RKO (cell line): ENCODE measurements around the gene ACSM6.
"Not testable (repeated sequence)": the region's sequence is repeated elsewhere in the genome, so short reads cannot be mapped to it uniquely, and the experiment has no call there.

ENCODE experiments used
- DNase-seq: peaks from one replicate; pipeline ENCODE4 v3.0.0-alpha.2; 2016; ENCODE audit warnings: low spot score

The ACSM6 gene, protein sequence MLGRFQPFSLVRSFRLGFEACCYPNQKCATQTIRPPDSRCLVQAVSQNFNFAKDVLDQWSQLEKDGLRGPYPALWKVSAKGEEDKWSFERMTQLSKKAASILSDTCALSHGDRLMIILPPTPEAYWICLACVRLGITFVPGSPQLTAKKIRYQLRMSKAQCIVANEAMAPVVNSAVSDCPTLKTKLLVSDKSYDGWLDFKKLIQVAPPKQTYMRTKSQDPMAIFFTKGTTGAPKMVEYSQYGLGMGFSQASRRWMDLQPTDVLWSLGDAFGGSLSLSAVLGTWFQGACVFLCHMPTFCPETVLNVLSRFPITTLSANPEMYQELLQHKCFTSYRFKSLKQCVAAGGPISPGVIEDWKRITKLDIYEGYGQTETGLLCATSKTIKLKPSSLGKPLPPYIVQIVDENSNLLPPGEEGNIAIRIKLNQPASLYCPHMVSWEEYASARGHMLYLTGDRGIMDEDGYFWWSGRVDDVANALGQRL

DNA sequence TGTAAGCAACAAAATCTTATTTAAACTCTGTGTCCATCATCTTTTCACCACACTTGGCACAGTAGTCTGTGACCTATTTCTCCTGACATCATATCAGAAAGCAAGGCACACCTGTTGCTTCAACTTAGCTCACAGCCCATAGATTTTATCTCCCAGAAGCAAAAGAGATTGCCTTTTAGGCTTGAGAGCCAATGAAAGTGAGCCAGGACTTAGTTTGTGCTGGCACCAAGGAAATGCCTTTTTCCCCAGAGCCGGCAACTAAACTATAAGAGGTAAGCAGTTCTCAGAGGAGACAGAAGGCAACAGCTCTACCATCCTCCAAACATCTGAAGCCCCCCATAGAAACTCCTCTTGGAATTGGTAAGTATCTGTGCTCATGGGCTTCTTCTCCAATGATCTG is at the start of gene ACSM6:
Gene ACSM6, plus strand, starts transcription at position 295 of the 400 bp plus-strand sequence. CDS start 248 bp downstream, outside the sequence.
- DNase-seq, result no peak

DNA sequence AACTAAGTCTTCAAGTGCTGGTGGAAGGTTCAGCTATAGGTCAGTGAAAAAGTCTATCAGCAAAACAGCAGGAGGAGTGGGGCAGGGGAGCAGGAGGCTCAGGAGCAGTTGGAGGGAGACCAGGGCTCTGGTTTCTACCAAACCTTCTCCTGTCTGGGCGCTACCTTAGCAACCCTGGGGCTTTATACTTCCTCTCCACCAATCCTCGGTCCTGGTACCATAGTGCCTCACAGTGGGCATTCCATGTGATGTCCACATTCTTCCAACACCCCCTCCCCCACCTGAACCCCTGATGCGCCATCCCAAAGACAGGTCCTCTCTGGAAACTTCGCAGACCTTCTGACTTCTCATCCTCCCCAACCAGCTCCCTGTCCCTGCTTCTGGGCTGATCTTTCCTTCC is 25.3 kb upstream of the ACSM6 start:
- no peak for DNase-seq

DNA sequence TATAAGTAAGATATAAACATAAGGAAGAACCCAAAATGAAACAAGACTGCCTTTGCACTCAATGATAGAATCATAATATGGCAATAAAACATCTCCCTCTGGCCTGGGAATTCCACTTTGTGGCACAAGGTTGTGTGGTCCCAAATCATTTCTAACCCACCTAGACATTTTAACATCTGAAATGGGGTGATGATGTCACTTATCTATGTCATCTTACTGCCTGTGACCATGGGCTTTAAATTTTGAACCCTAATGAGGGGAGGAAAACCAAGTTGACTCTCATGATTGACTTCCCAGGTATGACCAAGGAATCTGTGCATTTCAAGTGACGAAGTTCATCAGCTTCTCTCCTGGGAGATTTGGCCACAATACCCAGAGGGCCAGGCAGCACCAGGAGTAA is 24.5 kb upstream of the ACSM6 start:
- DNase-seq, result no peak

DNA sequence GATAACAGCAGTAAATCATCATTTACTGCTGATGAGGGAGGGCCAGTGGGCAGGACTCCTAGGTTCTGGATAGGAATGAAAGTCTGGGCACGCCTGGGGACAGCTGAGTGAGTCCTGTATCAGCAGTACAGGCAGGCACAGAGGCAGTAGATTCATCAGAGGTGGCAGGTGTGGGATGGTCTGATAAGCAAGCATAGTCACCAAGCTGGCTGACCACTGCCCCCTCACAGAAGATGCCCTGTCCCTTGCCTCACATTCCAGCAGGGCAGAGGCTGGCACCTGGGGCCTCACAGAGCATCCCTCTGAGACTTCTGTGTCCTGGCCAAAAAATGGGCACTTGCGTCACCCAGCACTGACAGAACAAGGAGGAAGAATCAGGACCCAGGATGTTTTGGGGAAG is 23.2 kb upstream of the ACSM6 start:
- DNase-seq, result no peak

DNA sequence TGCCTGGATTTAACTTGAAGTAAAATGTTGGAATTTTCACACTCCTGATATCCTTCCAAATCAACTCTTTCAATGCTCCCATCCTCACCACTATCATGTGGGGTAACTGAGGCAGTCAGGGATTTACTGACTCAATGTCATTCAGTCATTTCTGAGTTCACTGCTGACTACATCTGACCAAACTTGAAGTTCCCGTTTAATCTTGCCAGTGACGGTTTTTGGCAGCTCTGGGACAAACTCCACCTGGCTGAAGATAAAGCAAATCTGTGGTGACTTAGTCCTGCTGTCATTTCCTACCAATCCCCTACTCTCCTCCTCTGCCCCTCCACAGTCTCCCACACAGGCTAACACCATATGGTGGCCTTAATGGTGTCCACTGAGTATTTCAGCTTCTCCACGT is 22.7 kb upstream of the ACSM6 start:
- DNase-seq, result no peak

DNA sequence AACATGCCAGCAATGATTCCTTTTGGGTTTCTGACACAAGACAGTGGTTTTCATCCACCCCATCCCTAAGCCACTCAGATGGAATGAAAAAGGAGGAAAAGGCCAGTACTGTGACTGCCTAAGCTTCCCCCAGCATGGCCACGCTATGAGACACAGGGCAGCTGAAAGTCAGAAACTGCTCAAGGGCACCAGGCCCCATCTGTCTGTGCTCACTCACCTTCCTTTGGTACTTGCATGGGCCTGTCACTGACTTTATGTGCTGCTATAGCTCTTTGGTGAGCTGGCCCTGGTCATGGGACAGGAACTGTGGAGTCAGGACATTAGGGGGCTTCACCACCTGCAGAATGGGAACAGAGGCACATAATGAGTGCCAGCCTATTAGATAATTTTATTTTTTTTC is 21.2 kb upstream of the ACSM6 start:
- no peak for DNase-seq

DNA sequence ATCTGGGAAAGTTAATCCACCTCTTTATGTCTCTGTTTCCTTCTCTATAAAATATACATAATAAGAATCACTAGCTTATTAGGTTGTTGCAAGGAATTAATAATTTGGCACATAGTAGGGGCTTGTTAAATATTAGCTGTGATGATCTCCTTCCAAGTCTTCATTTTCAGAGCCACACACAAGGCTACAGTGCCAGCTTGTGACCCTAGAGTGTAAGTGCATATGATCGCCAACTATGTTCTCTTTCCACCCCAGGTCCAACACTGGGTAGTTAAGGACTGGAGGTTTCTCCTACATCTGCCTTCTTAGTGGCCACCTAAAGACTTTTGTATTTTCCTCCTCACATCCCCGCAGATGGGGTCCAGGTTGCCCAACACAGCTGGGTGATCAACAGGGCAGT is 17.9 kb upstream of the ACSM6 start:
- no peak for DNase-seq

DNA sequence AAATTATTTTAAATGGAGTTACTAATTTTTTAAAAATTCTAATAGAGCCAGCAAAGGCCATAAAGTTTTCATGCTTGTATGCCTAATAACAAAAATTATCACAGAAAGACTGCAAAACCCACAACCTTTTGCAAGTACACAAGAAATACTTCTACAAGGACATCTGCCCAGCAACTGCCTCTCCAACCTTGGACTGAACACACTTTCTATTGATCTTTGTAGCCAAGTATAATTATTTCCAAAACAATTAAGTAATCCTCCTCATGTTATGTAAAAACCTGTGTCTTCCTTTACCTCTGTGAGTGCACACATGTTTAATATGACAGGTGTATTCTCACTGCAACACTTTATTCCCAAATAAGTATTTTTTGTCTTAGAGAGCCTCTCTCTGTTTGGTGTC is 16.6 kb upstream of the ACSM6 start:
- no peak for DNase-seq

DNA sequence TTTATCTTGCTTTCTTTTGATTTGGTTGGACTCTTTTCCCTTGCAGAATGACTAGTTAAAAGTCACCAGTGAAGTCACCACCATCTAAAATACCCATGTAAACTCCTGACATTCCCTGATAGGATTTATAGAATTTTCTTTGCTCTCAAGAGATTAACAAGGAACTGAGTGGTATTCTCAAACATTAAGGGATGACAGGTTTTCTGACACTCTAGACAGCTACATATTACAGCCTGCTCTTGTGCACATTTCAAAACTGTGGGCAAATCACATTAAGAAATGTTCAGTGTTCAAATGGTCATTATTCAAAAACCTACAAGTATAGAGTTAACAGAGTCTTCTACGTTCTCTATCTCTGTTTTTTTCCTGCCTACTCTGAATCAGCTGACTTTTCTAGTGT is 15.8 kb upstream of the ACSM6 start:
- no peak for DNase-seq

DNA sequence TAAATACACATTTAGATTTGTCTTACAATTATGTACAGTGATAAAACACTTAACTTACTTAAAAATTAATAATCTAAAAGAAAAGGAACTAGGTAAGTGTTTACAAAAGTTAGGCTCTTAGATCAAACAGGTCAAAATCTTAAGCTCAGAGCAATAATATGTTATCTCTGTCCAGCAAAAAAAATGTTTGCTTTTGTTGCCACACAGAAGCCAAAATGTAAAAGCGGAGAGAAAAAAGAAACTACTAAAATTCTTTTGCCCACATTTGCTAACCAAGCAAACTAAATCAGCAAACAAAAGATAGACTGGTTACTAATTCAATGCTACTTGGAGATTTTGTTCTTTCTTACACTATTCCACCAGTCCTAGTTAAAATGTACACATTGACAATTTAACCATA is 15.2 kb upstream of the ACSM6 start:
- DNase-seq, result no peak

DNA sequence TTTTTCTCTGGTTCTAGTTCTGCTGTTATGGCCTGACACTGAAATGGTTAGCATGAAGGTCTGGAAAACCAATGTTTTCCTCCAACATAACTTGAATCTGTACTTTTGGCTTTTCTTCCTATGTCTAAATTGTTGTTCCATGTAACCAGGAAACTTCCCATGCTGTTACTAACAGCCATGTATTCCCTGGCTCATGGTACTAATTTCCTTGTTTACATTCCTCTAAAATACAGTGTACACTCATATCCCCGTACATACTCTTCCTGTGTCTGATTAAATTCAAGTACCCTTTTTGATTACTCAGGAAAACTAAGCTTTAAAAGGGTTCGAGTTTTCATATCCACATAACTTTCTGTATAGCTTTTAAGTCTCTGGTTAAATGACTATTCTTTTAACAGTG is 12.3 kb upstream of the ACSM6 start:
- peak; percentile 21 for DNase-seq

DNA sequence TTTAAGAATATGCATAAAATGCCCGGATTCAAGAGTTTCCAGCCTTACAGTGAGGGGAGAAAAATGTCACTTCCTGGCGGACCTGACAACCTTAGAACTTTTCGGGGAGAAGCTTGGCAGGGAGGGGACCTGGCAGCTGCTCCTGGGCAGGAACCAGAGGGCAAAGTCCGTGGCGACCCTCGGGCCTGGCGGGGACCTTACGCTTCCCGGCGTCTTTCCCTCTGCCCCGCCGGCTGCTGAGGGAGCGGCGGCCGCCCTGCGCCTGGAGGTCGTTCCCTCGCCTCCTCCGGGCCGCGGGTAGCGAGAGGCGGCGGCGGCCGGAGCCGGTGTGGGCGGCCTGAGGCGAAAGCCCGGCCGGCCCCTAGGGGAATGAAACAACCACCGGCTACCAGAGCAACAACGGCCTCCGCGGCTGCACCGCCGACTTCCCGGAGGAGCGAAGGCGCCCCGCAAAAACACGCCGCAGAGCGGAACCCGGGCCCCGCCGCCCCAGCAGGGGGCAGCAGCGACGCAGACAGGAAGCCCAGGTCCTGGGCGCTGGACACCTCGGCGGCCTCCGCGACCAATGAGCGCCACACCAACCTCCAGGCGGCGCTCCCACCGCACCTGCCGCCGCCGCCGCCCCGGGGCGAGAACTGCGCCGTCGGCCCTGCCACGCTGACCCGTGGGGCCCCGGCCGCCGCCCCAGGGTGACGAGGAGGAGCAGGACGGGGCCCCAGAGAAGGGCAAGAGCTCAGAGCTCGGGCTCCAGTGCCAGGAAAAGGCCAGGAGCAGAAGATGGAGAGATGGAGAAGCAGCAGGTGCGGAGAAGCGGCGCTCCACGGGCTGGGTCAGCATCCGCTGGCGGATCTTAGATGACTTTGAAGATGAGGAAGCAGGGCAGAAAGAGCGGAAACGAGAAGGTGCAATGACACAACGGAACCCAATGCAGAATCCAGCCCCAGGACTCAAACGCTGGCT is 10.5 kb upstream of the ACSM6 start:
- DNase-seq, result peak; percentile 84

DNA sequence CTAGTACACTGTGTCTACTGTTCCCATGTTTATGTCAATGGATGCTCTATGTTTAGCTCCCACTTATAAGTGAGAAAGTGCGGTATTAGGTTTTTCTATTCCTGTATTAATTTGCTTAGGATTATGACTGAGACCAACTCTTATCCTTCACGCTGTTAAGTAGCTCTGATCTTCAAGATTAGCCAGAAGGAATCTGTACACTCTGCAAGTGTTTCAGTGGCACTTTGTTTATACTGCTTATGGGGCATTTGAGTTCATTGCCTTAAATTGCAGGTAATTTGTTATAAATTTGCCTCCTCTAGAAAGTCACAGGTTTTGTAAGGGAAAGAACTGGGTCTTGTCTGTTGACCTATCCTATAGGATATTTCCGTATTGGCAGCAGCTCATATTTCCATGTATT is 6.4 kb upstream of the ACSM6 start:
- no peak for DNase-seq

DNA sequence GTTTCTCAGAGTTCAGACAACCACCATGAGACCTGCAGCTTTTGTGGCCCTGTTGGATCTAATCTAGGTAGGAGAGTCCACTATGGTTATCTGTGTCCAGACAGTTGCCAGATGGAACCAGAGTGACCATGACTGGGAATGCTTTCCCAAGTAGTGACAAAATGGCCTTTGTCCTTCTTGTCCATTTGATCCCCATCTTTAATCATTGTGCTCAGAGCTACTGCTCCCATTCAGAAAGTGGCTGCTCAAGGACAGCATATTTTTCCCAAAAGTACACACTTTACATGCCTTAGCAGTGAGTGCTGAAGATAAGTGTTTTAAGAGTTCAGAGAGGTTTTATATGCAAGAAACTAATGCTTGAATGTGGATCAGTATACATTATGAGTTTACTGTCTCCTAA is 5.4 kb upstream of the ACSM6 start:
- DNase-seq, result no peak

DNA sequence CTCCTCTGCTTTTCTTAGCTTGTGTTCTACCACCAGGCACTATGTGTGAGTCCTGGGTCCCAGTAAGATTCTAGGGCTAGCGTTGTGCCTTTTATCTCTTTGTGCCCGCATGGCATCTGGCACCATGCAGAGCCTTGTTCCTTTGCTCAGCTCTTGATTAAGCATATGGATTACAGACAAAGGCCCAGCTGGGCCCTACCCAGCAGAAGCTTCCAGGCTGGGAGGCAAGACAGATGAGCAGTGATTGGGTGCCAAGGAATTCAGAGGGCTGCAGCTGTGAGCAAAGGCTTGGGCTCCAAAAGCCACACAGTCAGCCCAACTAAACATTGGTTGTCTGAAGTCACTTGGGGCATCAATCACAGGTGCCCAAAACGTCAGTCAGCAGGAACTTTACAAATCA is 2.0 kb downstream of the ACSM6 start:
- DNase-seq, result no peak

DNA sequence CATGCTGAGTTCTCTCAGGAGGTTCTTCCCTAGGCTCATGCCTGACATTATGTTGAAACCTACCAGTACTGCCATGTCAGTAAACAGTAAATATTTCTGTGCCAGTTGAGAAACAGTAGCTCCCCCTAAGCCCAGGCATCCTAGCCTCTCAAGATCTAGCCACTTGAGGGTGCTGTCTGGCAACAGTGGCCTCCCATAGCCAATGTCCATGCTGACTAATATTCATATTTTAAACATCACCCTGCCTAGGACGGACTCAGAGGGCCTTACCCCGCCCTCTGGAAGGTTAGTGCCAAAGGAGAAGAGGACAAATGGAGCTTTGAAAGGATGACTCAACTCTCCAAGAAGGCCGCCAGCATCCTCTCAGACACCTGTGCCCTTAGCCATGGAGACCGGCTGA is 7.7 kb downstream of the ACSM6 start:
- DNase-seq, result peak; percentile 48

DNA sequence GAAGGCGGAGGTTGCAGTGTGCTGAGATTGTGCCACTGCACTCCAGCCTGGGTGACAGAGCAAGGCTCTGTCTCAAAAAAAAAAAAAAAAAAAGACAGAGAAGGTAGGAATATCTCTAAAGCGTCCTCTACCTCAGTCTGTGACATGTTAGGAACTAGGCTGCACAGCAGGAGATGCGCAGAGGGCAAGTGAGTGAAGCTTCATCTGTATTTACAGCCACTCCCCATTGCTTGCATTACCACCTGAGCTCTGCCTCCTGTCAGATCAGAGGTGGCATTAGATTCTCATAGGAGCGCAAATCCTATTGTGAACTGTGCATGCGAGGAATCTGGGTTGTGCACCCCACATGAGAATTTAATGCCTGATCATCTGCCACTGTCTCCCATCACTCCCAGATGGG is 8.8 kb downstream of the ACSM6 start:
- not testable (repeated sequence) for DNase-seq

DNA sequence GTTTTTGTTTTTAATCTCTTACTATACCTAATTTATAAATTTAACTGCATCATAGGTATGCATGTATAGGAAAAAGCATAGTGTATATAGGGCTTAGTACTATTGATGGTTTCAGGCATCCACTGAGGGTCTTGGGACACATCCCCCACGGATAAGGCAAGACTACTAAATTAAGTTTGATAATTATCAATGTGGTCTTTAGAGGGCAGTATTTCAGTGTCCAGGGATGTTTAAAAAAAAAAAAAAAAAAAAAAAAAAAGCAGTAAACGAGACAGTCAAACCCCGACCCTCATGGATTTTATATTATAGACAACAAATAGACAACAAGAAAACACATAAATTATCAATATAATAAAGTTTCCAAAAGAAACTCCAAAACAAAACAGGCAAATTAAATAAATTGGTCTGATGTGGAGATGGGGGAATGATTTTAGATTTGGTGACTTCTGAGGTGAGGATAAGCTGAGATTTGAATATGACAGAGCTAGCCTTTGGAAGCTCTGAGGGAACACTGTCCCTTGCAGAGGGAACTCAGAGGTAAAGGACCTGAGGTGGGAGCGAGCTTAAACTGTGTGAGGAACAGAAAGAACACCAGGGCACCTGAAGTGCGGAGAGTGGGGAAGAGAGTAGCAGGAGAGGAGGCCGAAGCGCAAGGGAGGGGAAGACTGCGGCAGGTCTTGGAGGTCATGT is 14.8 kb downstream of the ACSM6 start:
- DNase-seq, result peak; percentile 12

DNA sequence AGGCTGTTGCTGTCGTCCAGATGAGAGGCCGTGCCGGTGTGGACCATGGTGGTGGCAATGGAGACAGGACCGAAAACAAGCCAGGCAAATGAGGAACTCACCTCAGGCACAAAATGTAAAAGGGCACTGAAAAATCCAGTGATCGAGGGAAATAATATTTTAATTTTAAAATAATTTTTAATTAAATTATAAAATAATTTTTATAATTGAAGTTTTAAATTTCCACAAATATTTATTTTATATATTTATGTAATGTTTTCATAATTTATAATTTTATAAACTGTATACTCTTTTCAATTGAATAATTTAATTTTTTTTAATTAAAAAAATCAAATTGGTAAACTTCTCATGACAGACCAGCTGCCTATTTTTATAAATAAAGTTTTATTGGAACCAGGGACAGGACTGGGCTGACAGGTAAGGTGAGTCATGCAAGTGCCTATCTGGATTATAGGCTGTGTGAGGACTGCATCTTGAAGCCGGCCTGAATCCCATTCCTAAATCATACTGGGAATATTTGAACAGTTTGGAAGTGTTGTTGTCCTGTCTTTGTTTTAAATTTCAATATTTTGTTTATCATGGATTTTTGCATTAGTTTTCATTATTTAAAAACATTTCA is 15.6 kb downstream of the ACSM6 start:
- no peak for DNase-seq

DNA sequence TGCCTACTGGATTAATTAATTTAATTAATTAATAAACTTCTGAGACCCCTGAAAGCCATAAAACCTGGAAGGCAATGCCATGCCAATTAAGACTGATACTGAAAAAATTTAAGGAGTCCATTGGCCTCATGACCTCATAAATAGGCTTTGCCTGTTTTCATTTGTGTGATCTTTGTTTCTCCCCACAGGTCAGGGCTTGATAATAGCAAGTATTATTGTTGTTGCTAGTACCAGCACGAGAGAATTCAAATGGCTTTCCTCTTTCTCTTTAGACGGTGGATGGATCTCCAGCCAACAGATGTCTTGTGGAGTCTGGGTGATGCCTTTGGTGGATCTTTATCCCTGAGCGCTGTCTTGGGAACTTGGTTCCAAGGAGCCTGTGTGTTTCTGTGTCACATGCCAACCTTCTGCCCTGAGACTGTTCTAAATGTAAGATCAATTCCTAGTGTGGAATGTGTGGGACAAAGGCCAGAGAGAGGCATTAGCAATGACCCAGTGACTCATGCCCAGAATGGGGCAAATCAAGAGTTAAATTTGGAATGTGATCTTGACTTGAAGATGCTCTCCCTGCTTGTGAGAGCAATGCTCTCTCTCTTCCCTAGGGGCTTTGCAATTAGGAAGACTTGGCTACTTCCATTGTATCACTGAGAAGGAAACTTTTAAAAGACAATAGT is 17.7 kb downstream of the ACSM6 start:
- DNase-seq, result no peak

DNA sequence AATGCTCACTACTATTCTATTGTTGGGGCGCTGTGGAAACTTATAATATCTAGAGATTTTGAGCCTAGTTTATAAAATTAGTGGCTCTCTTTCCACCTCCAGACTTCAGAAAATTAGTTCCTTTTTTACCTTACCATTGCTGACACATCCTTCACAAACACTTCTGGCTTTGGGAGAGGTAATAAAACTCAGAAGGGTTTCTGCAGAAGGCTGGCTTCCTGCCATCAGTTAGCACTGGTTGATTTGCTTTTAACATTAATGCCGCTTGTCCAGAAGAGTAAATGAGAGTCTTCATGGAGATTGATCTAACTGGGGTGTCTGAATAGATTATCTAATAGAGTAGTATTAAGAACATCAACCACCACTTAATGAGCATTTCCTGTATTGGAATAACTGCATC is 20.3 kb downstream of the ACSM6 start:
- no peak for DNase-seq
